A549 (cell line): ENCODE data around the gene PBX1. TPM values are rescaled to one million over a fixed set of nuclear protein-coding genes. Genes with fewer than 3 reads are reported as not detected.

ENCODE experiments used
- ATAC-seq, 2 experiments: fragments of 200-7000 bp in 1 of 2; fragments of >200 bp in 1 of 2; cut with Nextera tagmentation in 1 of 2; cut with Tn5 transposase in 1 of 2; 3 replicates each; pipeline versions ENCODE4 v1.8.0 to v1.9.1; 2018 to 2020; ENCODE audit warnings: mild to moderate bottlenecking in 1 of 2, moderate library complexity in 1 of 2
- CTCF ChIA-PET: fragments of 300-600 bp; sonication (Branson Sonifier 250); formaldehyde crosslinking; extraction: SDS; loops from one replicate; lab custom pipeline; 2021; ENCODE audit warnings: antibody characterized with exemption, inconsistent platforms; lab: Yijun Ruan, JAX
- POLR2A ChIA-PET: fragments of 350-600 bp; formaldehyde crosslinking; extraction: SDS; loops from one replicate; lab custom pipeline; 2021; ENCODE audit warnings: antibody characterized with exemption, inconsistent platforms; lab: Yijun Ruan, JAX
- DNase-seq, 2 experiments: peaks; one replicate each; pipeline versions ENCODE4 v3.0.0 to v3.0.0-alpha.2; 2011 to 2016; ENCODE audit warnings: low read depth in 1 of 2, low spot score in 1 of 2
- FAIRE-seq: peaks from 2 replicates; lab custom pipeline; 2011; peaks lifted over from hg19 to GRCh38; lab: Jason Lieb, UNC
- H3K27ac ChIP-seq, 2 experiments: fragments of >200 bp; sonication (Bioruptor Twin); formaldehyde crosslinking; 3 replicates each; pipeline ENCODE4 v1.5.1; 2016 to 2017
- H3K4me1 ChIP-seq: fragments of >200 bp; sonication (Bioruptor Twin); formaldehyde crosslinking; 3 replicates; pipeline ENCODE4 v1.6.1; 2016
- H3K4me2 ChIP-seq: fragments of >200 bp; sonication (Bioruptor Twin); formaldehyde crosslinking; 3 replicates; pipeline ENCODE4 v1.6.1; 2016
- H3K4me3 ChIP-seq: fragments of >200 bp; sonication (Bioruptor Twin); formaldehyde crosslinking; 3 replicates; pipeline ENCODE4 v1.5.1; 2016
- H3K9me3 ChIP-seq: fragments of >200 bp; sonication (Bioruptor Twin); formaldehyde crosslinking; 3 replicates; pipeline ENCODE4 v1.6.1; 2016
- BCL3 ChIP-seq: fragments of >200 bp; sonication (Bioruptor Twin); formaldehyde crosslinking; IDR thresholded peaks from 3 replicates; pipeline ENCODE4 v1.6.1; 2016
- CBX8 ChIP-seq: fragments of 200-600 bp; sonication (generic); IDR thresholded peaks from 2 replicates; pipeline ENCODE4 v1.6.1; 2016
- CHD4 ChIP-seq: fragments of 200-600 bp; sonication (generic); IDR thresholded peaks from 2 replicates; pipeline ENCODE4 v1.6.1; 2016; ENCODE audit warnings: antibody characterized with exemption, mild to moderate bottlenecking, borderline replicate concordance
- CTCF ChIP-seq: fragments of >200 bp; sonication (Bioruptor Twin); formaldehyde crosslinking; IDR thresholded peaks from 3 replicates; pipeline ENCODE4 v1.5.1; 2016
- E2F6 ChIP-seq: IDR thresholded peaks from 2 replicates; pipeline ENCODE4 v1.6.1; 2012; ENCODE audit warnings: low read depth, borderline replicate concordance
- ELK1 ChIP-seq: fragments of 150-350 bp; IDR thresholded peaks from 2 replicates; pipeline ENCODE4 v1.6.1; 2014; ENCODE audit warnings: low read depth, mild to moderate bottlenecking, low read length
- FOXS1 ChIP-seq: fragments of 250-450 bp; sonication (Bioruptor Pico); IDR thresholded peaks from 2 replicates; pipeline ENCODE4 v1.5.0; 2020; ENCODE audit warnings: mild to moderate bottlenecking, moderate library complexity
- GATA3 ChIP-seq: IDR thresholded peaks from 2 replicates; pipeline ENCODE4 v1.6.1; 2012; ENCODE audit warnings: borderline replicate concordance
- HDAC2 ChIP-seq: fragments of 200-600 bp; sonication (generic); IDR thresholded peaks from 2 replicates; pipeline ENCODE4 v1.6.1; 2016
- HEYL ChIP-seq: fragments of 250-450 bp; sonication (Bioruptor Pico); IDR thresholded peaks from 2 replicates; pipeline ENCODE4 v1.8.0; 2021; ENCODE audit warnings: mild to moderate bottlenecking, moderate library complexity
- HMGXB4 ChIP-seq: fragments of 250-450 bp; sonication (Bioruptor Pico); IDR thresholded peaks from 2 replicates; pipeline ENCODE4 v1.5.0; 2021; ENCODE audit warnings: mild to moderate bottlenecking, moderate library complexity, borderline replicate concordance
- HOXB13 ChIP-seq: fragments of 250-450 bp; sonication (Bioruptor Pico); IDR thresholded peaks from 2 replicates; pipeline ENCODE4 v1.5.0; 2020; ENCODE audit warnings: low read depth, mild to moderate bottlenecking, moderate library complexity
- MAZ ChIP-seq: fragments of 150-350 bp; IDR thresholded peaks from 2 replicates; pipeline ENCODE4 v1.6.1; 2014; ENCODE audit warnings: antibody characterized with exemption, low read depth, low read length, borderline replicate concordance
- NPAS2 ChIP-seq: fragments of 250-450 bp; sonication (Bioruptor Pico); IDR thresholded peaks from 2 replicates; pipeline ENCODE4 v1.8.0; 2022; ENCODE audit warnings: mild to moderate bottlenecking, moderate library complexity, borderline replicate concordance
- PBX3 ChIP-seq: IDR thresholded peaks from 2 replicates; pipeline ENCODE4 v1.6.1; 2012
- POLR2AphosphoS2 ChIP-seq: conservative IDR thresholded peaks from 2 replicates; pipeline ENCODE4 v1.6.1; 2012; ENCODE audit warnings: low read length, improper control_type of control experiment, inconsistent platforms
- RAD21 ChIP-seq, 2 experiments: fragments of >200 bp in 1 of 2; sonication (Bioruptor Twin) in 1 of 2; formaldehyde crosslinking in 1 of 2; IDR thresholded peaks in 1 of 2; conservative IDR thresholded peaks in 1 of 2; 2 replicates in 1 of 2; 3 replicates in 1 of 2; pipeline ENCODE4 v1.6.1; 2012 to 2018; ENCODE audit warnings: inconsistent platforms in 1 of 2
- RFX5 ChIP-seq: fragments of 450-650 bp; IDR thresholded peaks from 2 replicates; pipeline ENCODE4 v1.7.1; 2014; ENCODE audit warnings: antibody characterized with exemption, mild to moderate bottlenecking, moderate library complexity
- TFCP2L1 ChIP-seq: fragments of 250-450 bp; sonication (Bioruptor Pico); IDR thresholded peaks from 2 replicates; pipeline ENCODE4 v1.5.0; 2021; ENCODE audit warnings: mild to moderate bottlenecking
- WGBS: methylation state at CpG from one replicate; pipeline ENCODE4 v1.1.6; 2017; ENCODE audit errors: missing lambda C conversion rate; 5-methylcytosine and 5-hydroxymethylcytosine counted together
- polyA plus RNA-seq, 4 experiments: library from polyadenylated mRNA; depleted of rRNA in 3 of 4; stranded (reverse); fragments of >200 nt; fragmentation: RNase III in 1 of 4; extraction: RNeasy Plus Mini Kit Qiagen cat#74134 plus additional on column Dnase treatment in 1 of 4; gene quantifications; 2 replicates in 3 of 4; 3 replicates in 1 of 4; pipeline ENCODE4 v1.2.3, GENCODE V29; 2011 to 2017

The PBX1 gene
- polyA plus RNA-seq, 2 of the 4 experiments (the other 2 are of a cell fraction), result 47.8 to 61.5 TPM

GRCh38 chr1:164588516-164589341 lies 29.7 kb downstream of the PBX1 start:
- H3K4me1 ChIP-seq, result peaks cover 67% of the 10 kb centered on the region
- no peak for TF ChIP-seq HDAC2
- ChIA-PET POLR2A (interaction anchor here (0.5 kb wide), 1 partner anchor 46 kb away, joined by 3 read pairs; no protein-coding TSS in a partner anchor), CTCF (interaction anchor here (0.6 kb wide), 2 partner anchors 18 to 65 kb away, joined by 4 read pairs; no protein-coding TSS in a partner anchor)
- H3K27ac ChIP-seq, result peak overlapping the region; percentile 69 to 86
- WGBS, result 26% methylated on average over 17 of the region's 17 CpGs
- DNase-seq, result peak in 1 of 2 experiments; percentile 60
- ATAC-seq, result peak in 1 of 2 experiments; percentile 71; a peak in 3 of 6 replicates
- H3K4me2 ChIP-seq, result peak overlapping the region; percentile 75
- peak overlapping the region; percentile 20; the same call in 1 of the 3 replicates for H3K4me3 ChIP-seq
- H3K9me3 ChIP-seq, result no peaks in the 10 kb centered on the region
- FAIRE-seq, result no peak

GRCh38 chr1:164589408-164589807 lies 30.4 kb downstream of the PBX1 start:
- ATAC-seq (no peak; a peak in 1 of 6 replicates), FAIRE-seq (no peak), DNase-seq (no peak)
- Histone ChIP-seq H3K4me3 (no peak overlapping the region), H3K9me3 (no peaks in the 10 kb centered on the region), H3K4me2 (peak overlapping the region; percentile 75), H3K4me1 (peaks cover 66% of the 10 kb centered on the region), H3K27ac (peak overlapping the region in 1 of 2 experiments; percentile 86; a peak in 3 of 6 replicates)
- TF ChIP-seq CTCF, result no peak
- no peak for TF ChIP-seq GATA3
- TF ChIP-seq FOXS1, result no peak
- TF ChIP-seq BCL3, result no peak
- no peak for TF ChIP-seq NPAS2
- no peak for TF ChIP-seq HOXB13 (CRISPR knock-in tag)
- no peak for TF ChIP-seq RAD21 (conservative IDR thresholded peaks at IDR 0.05 in 1 of 2, IDR thresholded peaks at IDR 0.05 in 1 of 2)
- TF ChIP-seq CHD4, result no peak
- TF ChIP-seq PBX3, result no peak
- TF ChIP-seq RFX5, result no peak
- no peak for TF ChIP-seq CBX8
- TF ChIP-seq POLR2AphosphoS2, result no peak
- no peak for TF ChIP-seq MAZ
- TF ChIP-seq HEYL (CRISPR knock-in tag), result no peak
- no peak for TF ChIP-seq HMGXB4 (CRISPR knock-in tag)
- TF ChIP-seq ELK1, result no peak
- no peak for TF ChIP-seq TFCP2L1 (CRISPR knock-in tag)
- TF ChIP-seq E2F6, result no peak
- ChIA-PET POLR2A (no interaction called here), CTCF (no interaction called here)
- 47% methylated on average over 3 of the region's 3 CpGs for WGBS
